ENCODE measurements around the gene PPP1R3G.

The PPP1R3G gene

DNA sequence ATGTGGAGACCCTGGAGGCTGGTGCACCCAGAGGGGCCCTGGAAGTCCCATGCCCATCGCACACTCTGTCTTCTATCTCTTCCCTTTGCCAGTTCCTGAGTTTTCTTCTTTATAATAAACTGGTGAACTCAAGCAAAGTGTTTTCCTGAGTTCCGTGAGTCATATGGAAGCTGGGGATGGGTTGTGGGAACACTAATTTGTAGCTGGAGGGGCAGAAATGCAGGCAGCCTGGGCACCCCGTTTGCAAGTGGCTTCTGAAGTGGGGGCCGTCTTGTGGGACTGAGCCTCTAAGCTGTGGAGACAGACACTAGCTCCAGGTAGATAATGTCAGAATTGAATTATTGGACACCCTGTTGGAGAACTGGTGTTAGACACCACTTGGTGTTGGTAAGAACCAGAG is 3.2 kb upstream of the PPP1R3G start:
- H3K9me3 Mint-ChIP-seq, result no peaks in the 10 kb centered on the region
- no peak overlapping the region for H3K4me3 Mint-ChIP-seq
- no peak overlapping the region for H3K27ac Mint-ChIP-seq
- peaks cover 60% of the 10 kb centered on the region for H3K27me3 Mint-ChIP-seq (ENCODE audit: low read depth)
- H3K36me3 Mint-ChIP-seq (ENCODE audit: low read depth), result no peaks in the 10 kb centered on the region
- peaks cover 2% of the 10 kb centered on the region for H3K4me1 Mint-ChIP-seq (ENCODE audit: low read depth)

DNA sequence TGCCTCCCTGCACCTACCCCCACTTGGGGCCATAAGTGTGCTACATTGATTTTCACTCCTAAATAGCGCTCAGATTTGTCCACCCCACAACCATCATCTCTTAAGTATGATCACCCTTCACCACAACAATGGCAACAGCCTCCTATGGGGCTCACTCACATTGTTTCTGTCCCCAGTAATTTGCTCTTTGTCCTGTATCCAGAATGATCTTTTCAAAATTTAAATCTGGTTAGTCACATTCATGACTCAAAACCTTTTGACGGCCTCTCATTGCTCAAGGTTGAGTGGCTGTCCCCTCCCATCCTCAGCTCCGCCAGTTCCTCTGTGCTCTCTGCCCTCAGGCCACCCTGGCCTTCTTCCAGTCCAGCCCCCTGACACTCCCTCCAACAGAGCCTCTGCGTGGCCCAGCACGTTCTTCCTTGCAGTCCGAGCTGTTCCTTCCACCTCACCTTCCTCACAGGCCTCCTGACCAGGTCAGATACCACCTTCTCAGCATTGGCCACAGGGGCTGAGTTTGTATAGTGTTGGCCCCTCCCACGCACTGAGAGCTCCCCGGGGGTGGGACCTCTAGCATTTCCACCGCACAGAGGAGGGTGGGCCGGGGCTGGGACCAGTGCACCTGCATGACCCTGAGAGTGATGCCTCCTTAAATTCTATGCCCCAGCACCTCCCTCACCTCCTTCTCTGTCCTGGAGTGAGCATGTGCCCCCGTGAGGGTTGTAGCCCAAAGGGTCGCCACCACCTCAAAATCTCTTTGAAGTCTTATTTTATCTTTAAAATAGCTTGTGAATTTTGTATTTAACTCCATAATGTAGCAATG is 2.4 kb upstream of the PPP1R3G start:
- H3K4me1 Mint-ChIP-seq (ENCODE audit: low read depth), result peaks cover 2% of the 10 kb centered on the region
- peaks cover 68% of the 10 kb centered on the region for H3K27me3 Mint-ChIP-seq (ENCODE audit: low read depth)
- no peaks in the 10 kb centered on the region for H3K9me3 Mint-ChIP-seq
- no peak overlapping the region for H3K27ac Mint-ChIP-seq
- H3K4me3 Mint-ChIP-seq, result no peak overlapping the region
- H3K36me3 Mint-ChIP-seq (ENCODE audit: low read depth), result no peaks in the 10 kb centered on the region

- Mint-ChIP-seq H3K27me3 (ENCODE audit: low read depth) (peaks cover 66% of the 10 kb centered on the region), H3K36me3 (ENCODE audit: low read depth) (no peaks in the 10 kb centered on the region), H3K4me3 (no peak overlapping the region), H3K27ac (no peak overlapping the region), H3K4me1 (ENCODE audit: low read depth) (peaks cover 2% of the 10 kb centered on the region), H3K9me3 (no peaks in the 10 kb centered on the region)
Observed at GRCh38 chr6:5083307-5083583, 1.9 kb upstream of the PPP1R3G start.

DNA sequence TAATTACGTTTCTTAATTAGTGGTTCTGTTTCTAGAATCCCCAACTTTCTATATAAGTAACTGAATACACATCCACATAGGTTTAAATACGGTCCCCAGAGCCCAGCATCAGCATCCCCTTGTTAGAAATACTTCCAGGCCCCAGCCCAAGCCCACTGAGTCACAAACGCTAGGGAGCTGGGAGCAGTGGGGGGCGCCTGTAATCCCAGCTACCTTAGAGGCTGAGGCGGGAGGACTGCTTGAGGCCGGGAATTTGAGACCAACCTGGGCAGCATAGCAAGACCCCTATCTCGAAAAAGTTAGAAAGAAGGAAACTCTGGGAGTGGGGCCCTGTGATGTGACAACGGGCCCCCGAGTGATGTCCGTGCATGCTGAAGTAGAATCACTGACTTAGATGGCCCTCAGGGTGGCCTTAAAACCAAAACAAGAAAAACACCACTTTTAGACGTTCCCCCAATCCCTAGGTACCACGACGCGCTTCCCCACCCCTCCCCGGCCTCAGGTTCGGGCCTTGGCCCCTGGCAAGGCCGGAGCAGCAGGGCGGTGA is 1.3 kb upstream of the PPP1R3G start:
- Mint-ChIP-seq H3K27ac (no peak overlapping the region), H3K27me3 (ENCODE audit: low read depth) (peaks cover 66% of the 10 kb centered on the region), H3K4me3 (peak overlapping the region; percentile 37), H3K9me3 (no peaks in the 10 kb centered on the region), H3K4me1 (ENCODE audit: low read depth) (peaks cover 2% of the 10 kb centered on the region), H3K36me3 (ENCODE audit: low read depth) (no peaks in the 10 kb centered on the region)

- peaks cover 2% of the 10 kb centered on the region for H3K4me1 Mint-ChIP-seq (ENCODE audit: low read depth)
- H3K36me3 Mint-ChIP-seq (ENCODE audit: low read depth), result no peaks in the 10 kb centered on the region
- peak overlapping the region; percentile 80 for H3K4me3 Mint-ChIP-seq
- no peak overlapping the region for H3K27ac Mint-ChIP-seq
- peaks cover 62% of the 10 kb centered on the region for H3K27me3 Mint-ChIP-seq (ENCODE audit: low read depth)
- H3K9me3 Mint-ChIP-seq, result no peaks in the 10 kb centered on the region
Observed at GRCh38 chr6:5084360-5084780, 771 bp upstream of the PPP1R3G start.

- no peak overlapping the region for H3K4me3 Mint-ChIP-seq
- no peaks in the 10 kb centered on the region for H3K36me3 Mint-ChIP-seq (ENCODE audit: low read depth)
- H3K27ac Mint-ChIP-seq, result no peak overlapping the region
- H3K27me3 Mint-ChIP-seq (ENCODE audit: low read depth), result peaks cover 58% of the 10 kb centered on the region
- peaks cover 2% of the 10 kb centered on the region for H3K4me1 Mint-ChIP-seq (ENCODE audit: low read depth)
- H3K9me3 Mint-ChIP-seq, result no peaks in the 10 kb centered on the region
Observed at GRCh38 chr6:5085648-5086293, 630 bp downstream of the PPP1R3G start.

DNA sequence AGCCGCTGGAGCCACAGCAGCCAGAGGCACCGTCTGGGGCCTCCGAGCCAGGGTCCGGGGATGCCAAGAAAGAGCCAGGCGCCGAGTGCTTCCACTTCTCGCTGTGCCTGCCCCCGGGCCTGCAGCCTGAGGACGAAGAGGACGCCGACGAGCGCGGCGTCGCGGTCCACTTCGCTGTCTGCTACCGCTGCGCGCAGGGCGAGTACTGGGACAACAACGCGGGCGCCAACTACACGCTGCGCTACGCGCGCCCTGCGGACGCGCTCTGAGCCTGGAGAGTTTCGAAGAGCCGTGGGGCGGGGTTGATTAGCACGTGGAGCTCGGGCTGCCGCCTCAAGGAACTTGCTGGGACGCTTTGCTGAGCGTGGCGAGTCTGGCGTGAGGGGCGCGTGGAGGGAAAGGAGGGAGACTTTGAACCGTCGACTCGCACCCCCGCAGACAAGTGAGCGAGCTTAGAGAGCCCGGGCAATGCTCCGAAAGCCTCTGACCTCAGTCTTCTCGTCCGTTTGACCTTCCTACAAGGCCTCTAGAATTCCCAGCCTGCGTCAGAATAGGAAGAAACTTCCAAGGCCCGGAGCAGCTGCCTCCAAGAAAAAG is 1.3 kb downstream of the PPP1R3G start:
- Mint-ChIP-seq H3K27me3 (ENCODE audit: low read depth) (peaks cover 60% of the 10 kb centered on the region), H3K36me3 (ENCODE audit: low read depth) (no peaks in the 10 kb centered on the region), H3K27ac (no peak overlapping the region), H3K4me3 (no peak overlapping the region), H3K9me3 (no peaks in the 10 kb centered on the region), H3K4me1 (ENCODE audit: low read depth) (peaks cover 2% of the 10 kb centered on the region)

- Mint-ChIP-seq H3K9me3 (no peaks in the 10 kb centered on the region), H3K4me3 (peak overlapping the region; percentile 34), H3K27ac (no peak overlapping the region), H3K4me1 (ENCODE audit: low read depth) (peaks cover 2% of the 10 kb centered on the region), H3K27me3 (ENCODE audit: low read depth) (peaks cover 57% of the 10 kb centered on the region), H3K36me3 (ENCODE audit: low read depth) (no peaks in the 10 kb centered on the region)
Observed at GRCh38 chr6:5087389-5087788, 2.2 kb downstream of the PPP1R3G start.

DNA sequence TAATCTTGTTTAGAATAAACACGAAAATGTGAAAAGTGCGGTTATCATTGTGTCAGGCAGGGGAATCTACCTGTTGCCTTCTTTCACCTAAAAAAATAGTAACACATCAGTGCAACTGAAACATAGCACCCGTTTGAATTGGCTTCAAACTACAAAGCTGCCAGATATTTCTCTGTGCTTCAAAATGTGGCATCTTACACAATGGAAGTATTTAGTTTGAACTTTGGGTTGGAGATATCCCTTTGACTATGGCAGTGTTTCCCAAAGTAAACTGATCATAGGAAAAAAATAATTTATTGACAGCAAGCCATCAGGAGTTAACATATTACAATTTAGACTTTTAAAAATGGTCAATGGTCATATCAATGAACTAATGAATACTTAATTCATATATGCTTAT is 3.6 kb downstream of the PPP1R3G start:
- peaks cover 2% of the 10 kb centered on the region for H3K4me1 Mint-ChIP-seq (ENCODE audit: low read depth)
- H3K27me3 Mint-ChIP-seq (ENCODE audit: low read depth), result peaks cover 47% of the 10 kb centered on the region
- H3K36me3 Mint-ChIP-seq (ENCODE audit: low read depth), result no peaks in the 10 kb centered on the region
- no peak overlapping the region for H3K27ac Mint-ChIP-seq
- H3K9me3 Mint-ChIP-seq, result no peaks in the 10 kb centered on the region
- H3K4me3 Mint-ChIP-seq, result no peak overlapping the region

DNA sequence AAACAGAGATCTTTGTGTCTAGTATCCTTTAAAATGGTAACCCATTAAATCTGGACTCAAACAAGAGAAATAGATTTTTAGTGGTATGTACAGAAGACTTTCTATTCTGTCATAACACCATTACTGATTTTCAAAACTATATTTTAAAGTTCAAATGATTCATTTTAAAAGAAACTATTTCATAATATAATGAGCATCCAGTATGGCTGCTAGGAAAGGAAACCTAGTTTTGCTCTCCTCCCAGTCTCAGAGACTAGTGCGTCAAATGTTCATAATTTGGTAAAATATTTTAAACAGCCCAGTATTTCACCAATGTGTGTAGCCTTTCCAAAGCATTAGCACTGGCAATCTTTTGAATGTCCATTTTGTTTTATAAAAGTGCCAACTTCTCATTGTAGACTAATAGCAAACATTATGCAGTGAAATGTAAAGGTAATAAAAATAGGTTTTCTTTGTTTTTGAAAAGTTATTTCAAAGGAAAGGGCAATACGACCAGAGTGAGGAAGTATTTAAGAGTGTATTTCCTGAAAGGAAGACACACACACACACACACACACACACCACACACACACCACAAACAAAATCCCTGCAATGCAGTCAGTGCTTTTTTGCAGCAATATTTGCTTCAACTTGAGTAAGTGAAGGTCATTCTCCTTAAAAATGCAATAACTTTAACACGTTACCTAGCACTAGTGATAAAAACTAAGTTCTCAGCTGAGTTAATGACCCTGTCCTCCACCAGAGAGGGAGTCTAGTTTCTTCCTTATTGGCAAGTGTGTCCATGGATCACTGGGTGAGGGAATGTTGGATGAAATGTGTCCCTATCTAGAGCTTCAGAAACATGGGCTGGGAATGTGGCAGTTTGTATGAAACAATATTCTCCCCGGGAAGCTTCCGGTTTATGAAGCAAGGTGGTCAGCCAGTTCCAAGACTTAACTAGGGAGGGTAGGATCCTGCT is 4.6 kb downstream of the PPP1R3G start:
- H3K4me1 Mint-ChIP-seq (ENCODE audit: low read depth), result peaks cover 1% of the 10 kb centered on the region
- no peak overlapping the region for H3K27ac Mint-ChIP-seq
- H3K27me3 Mint-ChIP-seq (ENCODE audit: low read depth), result peaks cover 42% of the 10 kb centered on the region
- H3K36me3 Mint-ChIP-seq (ENCODE audit: low read depth), result no peaks in the 10 kb centered on the region
- H3K9me3 Mint-ChIP-seq, result no peaks in the 10 kb centered on the region
- H3K4me3 Mint-ChIP-seq, result no peak overlapping the region

DNA sequence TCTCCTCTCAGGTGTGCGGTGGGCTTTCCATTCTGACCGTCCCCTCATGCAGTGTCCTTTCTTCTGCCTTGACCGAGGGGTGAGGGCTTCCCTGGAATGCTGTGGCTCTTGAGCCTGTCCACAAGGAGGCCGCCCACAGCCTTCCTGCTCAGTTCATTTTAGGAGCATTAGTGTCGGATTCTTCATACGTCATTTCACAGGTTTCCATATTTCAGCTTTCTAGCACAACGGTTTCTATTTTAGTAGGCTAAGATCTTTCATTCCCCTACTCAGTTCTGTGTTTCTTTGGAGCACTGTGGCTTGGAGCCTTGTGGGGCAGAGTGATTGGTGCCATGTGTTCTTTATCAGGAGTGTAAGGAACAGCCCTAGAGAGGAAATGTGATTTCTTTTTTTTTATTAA is 5.5 kb downstream of the PPP1R3G start:
- H3K36me3 Mint-ChIP-seq (ENCODE audit: low read depth), result no peaks in the 10 kb centered on the region
- no peak overlapping the region for H3K27ac Mint-ChIP-seq
- H3K9me3 Mint-ChIP-seq, result no peaks in the 10 kb centered on the region
- peaks cover 40% of the 10 kb centered on the region for H3K27me3 Mint-ChIP-seq (ENCODE audit: low read depth)
- H3K4me1 Mint-ChIP-seq (ENCODE audit: low read depth), result no peaks in the 10 kb centered on the region
- no peak overlapping the region for H3K4me3 Mint-ChIP-seq

GRCh38 chr6:5091210-5092069 is 6.3 kb downstream of the PPP1R3G start:
- no peak overlapping the region for H3K4me3 Mint-ChIP-seq

GRCh38 chr6:5093231-5094015 is 8.3 kb downstream of the PPP1R3G start:
- Mint-ChIP-seq H3K27ac (no peak overlapping the region), H3K4me1 (ENCODE audit: low read depth) (no peaks in the 10 kb centered on the region), H3K9me3 (no peaks in the 10 kb centered on the region), H3K36me3 (ENCODE audit: low read depth) (no peaks in the 10 kb centered on the region), H3K4me3 (no peak overlapping the region), H3K27me3 (ENCODE audit: low read depth) (peaks cover 24% of the 10 kb centered on the region)

More at GRCh38 chr6:5091210-5092069, 6.3 kb downstream of the PPP1R3G start:
- Mint-ChIP-seq H3K36me3 (ENCODE audit: low read depth) (no peaks in the 10 kb centered on the region), H3K4me1 (ENCODE audit: low read depth) (no peaks in the 10 kb centered on the region), H3K27ac (no peak overlapping the region), H3K9me3 (no peaks in the 10 kb centered on the region), H3K27me3 (ENCODE audit: low read depth) (peaks cover 36% of the 10 kb centered on the region)

Data from T-helper 1 cell treated with Interleukin-12 subunit alpha and Interleukin-12 subunit beta and Interleukin-4 antibody, amounts not matched to agents 30 μg/mL and 1 μg/mL, for 36 hours (primary cell).